ENCODE measurements around the gene NAV1. TPM values are rescaled to one million over a fixed set of nuclear protein-coding genes. Genes with fewer than 3 reads are reported as not detected.
A peak's percentile ranks its signal among the peaks of the same experiment; 100 is the strongest.

NAV1 gene
- total RNA-seq, 4 donors from 2014 or later = 13.0 to 40.6 (median 16.9) TPM

- no peak for DNase-seq
- H3K4me3 ChIP-seq = peak overlapping the region; percentile 1 to 88 (median 68)
- no peaks in the 10 kb centered on the region for H3K9me3 ChIP-seq
- no peaks in the 10 kb centered on the region for H3K36me3 ChIP-seq
- 76 to 100% methylated on average over 1 to 9 of the region's 9 CpGs for WGBS, 2 donors (ENCODE audit: low coverage in 1 of 2)
- TF ChIP-seq EP300 (IDR thresholded peaks at IDR 0.05; ENCODE audit: low read depth) (no peak), CTCF (IDR thresholded peaks at IDR 0.05) (no peak), POLR2AphosphoS5 (IDR thresholded peaks at IDR 0.05) (no peak), POLR2A (IDR thresholded peaks at IDR 0.05) (no peak)
- peak overlapping the region; percentile 93 to 97 (median 96) for H3K27ac ChIP-seq
- in situ Hi-C loops (cut with MboI; ENCODE audit: low pct_ligation_motif_present in 1 of 4, low pct_unique_long_range_greater_than_20kb in 1 of 4, low sequenced_read_pairs in 3 of 4) (no loop called here), intact Hi-C loops (cut with DNase I; ENCODE audit: low total_unique reads) (no loop called here)
- H3K27me3 ChIP-seq = no peaks in the 10 kb centered on the region
- peaks cover 16 to 72% (median 51%) of the 10 kb centered on the region in 4 donors for H3K4me1 ChIP-seq
Observed at GRCh38 chr1:201504799-201505502, 34.0 kb upstream of the NAV1 start.

- TF ChIP-seq EP300 (IDR thresholded peaks at IDR 0.05; ENCODE audit: low read depth) = no peak
- peak; percentile 53 to 80 (median 74) for TF ChIP-seq POLR2AphosphoS5 (IDR thresholded peaks at IDR 0.05)
- peak; percentile 39 for TF ChIP-seq POLR2A (IDR thresholded peaks at IDR 0.05)
- TF ChIP-seq CTCF (IDR thresholded peaks at IDR 0.05) = no peak
- Histone ChIP-seq H3K27ac (peak overlapping the region; percentile 93 to 97 (median 96)), H3K4me3 (peak overlapping the region; percentile 42 to 88 (median 68)), H3K4me1 (peaks cover 12 to 67% (median 46%) of the 10 kb centered on the region in 4 donors), H3K9me3 (no peaks in the 10 kb centered on the region), H3K36me3 (no peaks in the 10 kb centered on the region), H3K27me3 (no peaks in the 10 kb centered on the region)
- 9 to 10% methylated on average over 4 of the region's 4 CpGs for WGBS, 2 donors (ENCODE audit: low coverage in 1 of 2)
- intact Hi-C loops (cut with DNase I; ENCODE audit: low total_unique reads) = no loop called here
- in situ Hi-C loops (cut with MboI; ENCODE audit: low pct_ligation_motif_present in 1 of 4, low pct_unique_long_range_greater_than_20kb in 1 of 4, low sequenced_read_pairs in 3 of 4) = no loop called here
- peak; percentile 55 for DNase-seq
Observed at GRCh38 chr1:201505503-201505890, 33.4 kb upstream of the NAV1 start.

- Histone ChIP-seq H3K27me3 (no peaks in the 10 kb centered on the region), H3K27ac (peak overlapping the region; percentile 93 to 97 (median 96)), H3K4me1 (peaks cover 8 to 65% (median 43%) of the 10 kb centered on the region in 4 donors), H3K4me3 (peak overlapping the region; percentile 42 to 88 (median 68)), H3K9me3 (no peaks in the 10 kb centered on the region), H3K36me3 (no peaks in the 10 kb centered on the region)
- TF ChIP-seq POLR2AphosphoS5 (IDR thresholded peaks at IDR 0.05) (no peak), CTCF (IDR thresholded peaks at IDR 0.05) (no peak), EP300 (IDR thresholded peaks at IDR 0.05; ENCODE audit: low read depth) (no peak), POLR2A (IDR thresholded peaks at IDR 0.05) (no peak)
- in situ Hi-C loops (cut with MboI; ENCODE audit: low pct_ligation_motif_present in 1 of 4, low pct_unique_long_range_greater_than_20kb in 1 of 4, low sequenced_read_pairs in 3 of 4) (no loop called here), intact Hi-C loops (cut with DNase I; ENCODE audit: low total_unique reads) (no loop called here)
- WGBS, 2 donors (ENCODE audit: low coverage in 1 of 2) = 42% methylated on average over 3 of the region's 3 CpGs; no CpG with 5 or more reads in 1 of the 2 donors
- no peak for DNase-seq
Observed at GRCh38 chr1:201506092-201506491, 32.8 kb upstream of the NAV1 start.

- whole genome bisulfite sequencing, 2 donors (ENCODE audit: low coverage in 1 of 2) = 0 to 7% methylated on average over 2 to 25 of the region's 71 CpGs
- in situ Hi-C loops (cut with MboI; ENCODE audit: low pct_ligation_motif_present in 1 of 4, low pct_unique_long_range_greater_than_20kb in 1 of 4, low sequenced_read_pairs in 3 of 4) = no loop called here
- DNase-seq = peak; percentile 92
Observed at GRCh38 chr1:201506557-201507359, 32.2 kb upstream of the NAV1 start, which contains the start of gene CSRP1. Gene CSRP1, minus strand, starts transcription at chr1:201507123. Its CDS starts 10,820 bp downstream, at chr1:201496303.

More at GRCh38 chr1:201506557-201507359, 32.2 kb upstream of the NAV1 start, which contains the start of gene CSRP1:
- H3K9me3 ChIP-seq = no peaks in the 10 kb centered on the region
- no peaks in the 10 kb centered on the region for H3K27me3 ChIP-seq
- peak in 1 of 5 experiments; percentile 19 for TF ChIP-seq CTCF (IDR thresholded peaks at IDR 0.05)
- peak; percentile 94 for TF ChIP-seq POLR2A (IDR thresholded peaks at IDR 0.05)
- no peak for TF ChIP-seq EP300 (IDR thresholded peaks at IDR 0.05; ENCODE audit: low read depth)
- peak; percentile 95 to 99 (median 98) for TF ChIP-seq POLR2AphosphoS5 (IDR thresholded peaks at IDR 0.05)
- peak within 1 kb of the TSS; percentile 42 to 88 (median 68) for H3K4me3 ChIP-seq
- H3K36me3 ChIP-seq = no peaks in the 10 kb centered on the region
- intact Hi-C loops (cut with DNase I; ENCODE audit: low total_unique reads) = no loop called here
- peak within 1 kb of the TSS; percentile 93 to 97 (median 96) for H3K27ac ChIP-seq
- peaks cover 8 to 65% (median 44%) of the 10 kb centered on the region in 4 donors for H3K4me1 ChIP-seq
